IPS-15b (cell line): Measurements from ENCODE around the gene PPIL4.
"Not testable (repeated sequence)": the region's sequence is repeated elsewhere in the genome, so short reads cannot be mapped to it uniquely, and the experiment has no call there.

Experiments
- H3K27me3 ChIP-seq: one replicate; pipeline ENCODE4 v1.6.1; 2013; ENCODE audit warnings: low read length; ENCODE audit not compliant: control insufficient read depth, insufficient read depth
- H3K36me3 ChIP-seq: one replicate; pipeline ENCODE4 v1.6.1; 2013; ENCODE audit warnings: low read length; ENCODE audit not compliant: control insufficient read depth, insufficient read depth
- H3K4me1 ChIP-seq: one replicate; pipeline ENCODE4 v1.6.1; 2013; ENCODE audit warnings: mild to moderate bottlenecking, low read length; ENCODE audit not compliant: control insufficient read depth, insufficient read depth
- H3K4me3 ChIP-seq: one replicate; pipeline ENCODE4 v1.5.1; 2013; ENCODE audit warnings: low read depth, low read length
- H3K9ac ChIP-seq: one replicate; pipeline ENCODE4 v1.6.1; 2013; ENCODE audit warnings: low read depth, mild to moderate bottlenecking, low read length
- H3K9me3 ChIP-seq: one replicate; pipeline ENCODE4 v1.6.1; 2013; ENCODE audit warnings: mild to moderate bottlenecking, low read length; ENCODE audit not compliant: control insufficient read depth, insufficient read depth

Gene PPIL4

DNA sequence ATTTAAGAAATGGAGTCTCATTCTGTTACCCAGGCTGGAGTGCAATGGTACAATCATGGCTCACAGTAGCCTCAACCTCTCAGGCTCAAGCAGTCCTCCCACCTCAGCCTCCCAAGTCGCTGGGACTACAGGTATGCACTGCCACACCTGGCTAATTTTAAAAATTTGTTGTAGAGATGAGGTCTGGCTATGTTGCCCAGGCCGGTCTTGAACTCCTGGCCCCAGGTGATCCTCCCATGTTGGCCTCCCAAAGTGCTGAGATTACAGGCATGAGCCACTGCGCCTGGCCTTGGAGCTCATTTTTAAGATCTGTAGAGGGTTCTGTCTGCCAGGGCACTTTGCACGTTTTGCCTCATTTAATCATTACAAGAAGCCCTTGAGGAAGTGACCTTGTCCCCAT lies 78.6 kb downstream of the PPIL4 start:
- H3K9ac ChIP-seq, result no peak overlapping the region
- H3K9me3 ChIP-seq, result no peaks in the 10 kb centered on the region
- no peak overlapping the region for H3K4me3 ChIP-seq
- H3K36me3 ChIP-seq, result no peaks in the 10 kb centered on the region
- H3K27me3 ChIP-seq, result no peaks in the 10 kb centered on the region
- H3K4me1 ChIP-seq, result no peaks in the 10 kb centered on the region

DNA sequence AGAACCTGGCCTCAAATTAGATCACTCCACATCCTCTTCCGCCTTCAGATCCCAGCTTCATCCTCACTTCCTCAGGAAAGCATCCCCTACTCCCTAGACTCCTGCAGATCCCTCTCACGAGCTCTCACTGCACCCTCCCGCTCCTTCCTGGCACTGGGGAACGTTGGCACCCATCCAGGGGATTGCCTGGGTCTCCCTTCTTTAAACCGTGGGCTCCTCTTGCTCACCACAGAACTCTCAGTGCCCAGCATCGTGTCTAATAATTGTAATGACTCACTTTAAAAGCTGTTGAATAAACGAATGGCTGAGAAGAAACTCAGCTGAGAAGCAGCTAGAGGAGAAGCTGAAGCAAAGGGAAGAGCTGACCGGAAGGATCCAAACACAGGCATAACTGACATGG lies 81.4 kb downstream of the PPIL4 start:
- Histone ChIP-seq H3K4me3 (no peak overlapping the region), H3K4me1 (no peaks in the 10 kb centered on the region), H3K36me3 (no peaks in the 10 kb centered on the region), H3K27me3 (no peaks in the 10 kb centered on the region), H3K9ac (no peak overlapping the region), H3K9me3 (no peaks in the 10 kb centered on the region)

DNA sequence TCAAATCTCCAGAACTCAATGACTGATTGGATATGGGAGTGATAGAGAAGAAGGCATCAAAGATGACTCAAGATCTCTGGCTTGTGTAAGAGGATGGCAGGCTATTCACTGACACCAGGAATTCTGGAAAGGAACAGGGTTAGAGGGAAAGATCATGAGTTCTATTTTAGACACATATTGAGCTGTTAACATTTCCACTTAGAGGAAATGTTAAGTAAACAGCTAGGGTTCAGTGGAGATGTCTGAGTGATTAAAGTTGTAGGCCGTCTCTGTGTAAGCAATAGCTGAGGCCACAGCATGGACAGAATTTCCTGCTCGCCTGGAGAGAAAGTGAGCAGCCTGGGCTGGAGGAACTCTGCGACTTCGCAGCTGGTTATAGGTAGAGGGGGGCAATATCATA lies 82.1 kb downstream of the PPIL4 start:
- Histone ChIP-seq H3K9ac (no peak overlapping the region), H3K4me3 (no peak overlapping the region), H3K4me1 (no peaks in the 10 kb centered on the region), H3K27me3 (no peaks in the 10 kb centered on the region), H3K36me3 (no peaks in the 10 kb centered on the region), H3K9me3 (no peaks in the 10 kb centered on the region)

DNA sequence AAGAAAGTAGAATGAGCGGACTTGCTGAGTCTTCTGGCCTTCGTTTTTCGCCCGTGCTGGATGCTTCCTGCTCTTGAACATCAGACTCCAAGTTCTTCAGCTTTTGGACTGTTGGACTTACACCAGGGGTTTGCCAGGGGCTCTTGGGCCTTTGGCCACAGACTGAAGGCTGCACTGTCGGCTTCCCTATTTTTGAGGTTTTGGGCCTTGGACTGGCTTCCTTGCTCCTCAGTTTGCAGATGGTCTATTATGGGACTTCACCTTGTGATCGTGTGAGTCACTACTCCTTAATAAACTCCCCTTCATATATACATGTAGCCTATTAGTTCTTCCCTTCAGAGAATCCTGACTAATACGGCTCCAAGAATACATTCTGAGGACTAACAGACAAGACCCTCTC lies 83.1 kb downstream of the PPIL4 start:
- not testable (repeated sequence) for H3K9ac ChIP-seq, H3K27me3 ChIP-seq, H3K9me3 ChIP-seq, H3K4me3 ChIP-seq, H3K4me1 ChIP-seq, H3K36me3 ChIP-seq

DNA sequence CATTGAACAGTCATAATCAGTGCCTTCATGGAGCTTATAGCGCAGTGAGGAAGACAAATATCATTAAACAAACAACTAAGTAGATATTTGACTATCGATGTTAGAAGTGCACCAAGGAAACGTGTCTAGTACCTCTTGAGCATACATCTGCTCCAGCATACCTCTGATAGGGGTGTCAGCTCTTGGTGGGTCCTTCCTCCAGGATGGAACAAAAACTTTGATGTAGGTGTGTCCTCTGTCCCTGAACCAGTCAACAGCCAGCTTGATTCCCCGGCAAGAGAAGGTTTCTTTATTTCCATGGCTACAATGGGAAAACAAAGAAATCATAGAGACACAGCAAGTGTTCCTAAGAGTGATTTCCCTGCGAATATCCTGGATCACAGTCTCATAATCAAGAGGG lies 84.2 kb downstream of the PPIL4 start:
- H3K4me1 ChIP-seq, result no peaks in the 10 kb centered on the region
- H3K4me3 ChIP-seq, result no peak overlapping the region
- no peak overlapping the region for H3K9ac ChIP-seq
- no peaks in the 10 kb centered on the region for H3K9me3 ChIP-seq
- H3K36me3 ChIP-seq, result no peaks in the 10 kb centered on the region
- H3K27me3 ChIP-seq, result peaks cover 3% of the 10 kb centered on the region

DNA sequence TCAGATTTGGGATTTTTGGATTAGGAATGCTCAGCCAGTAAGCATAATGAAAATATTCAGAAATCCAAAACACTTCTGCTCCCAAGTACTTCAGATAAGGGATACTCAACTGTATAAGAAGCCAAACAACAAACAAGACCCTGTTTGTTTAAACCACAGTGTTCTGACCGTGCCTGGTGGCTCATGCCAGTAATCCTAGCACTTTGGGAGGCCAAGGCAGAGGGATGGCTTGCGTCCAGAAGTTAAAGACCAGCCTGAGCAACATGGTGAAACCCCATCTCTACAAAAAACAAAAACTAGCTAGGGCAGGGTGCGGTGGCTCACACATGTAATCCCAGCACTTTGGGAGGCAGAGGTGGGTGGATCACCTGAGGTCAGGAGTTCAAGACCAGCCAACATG lies 85.6 kb downstream of the PPIL4 start:
- H3K27me3 ChIP-seq, result not testable (repeated sequence)

DNA sequence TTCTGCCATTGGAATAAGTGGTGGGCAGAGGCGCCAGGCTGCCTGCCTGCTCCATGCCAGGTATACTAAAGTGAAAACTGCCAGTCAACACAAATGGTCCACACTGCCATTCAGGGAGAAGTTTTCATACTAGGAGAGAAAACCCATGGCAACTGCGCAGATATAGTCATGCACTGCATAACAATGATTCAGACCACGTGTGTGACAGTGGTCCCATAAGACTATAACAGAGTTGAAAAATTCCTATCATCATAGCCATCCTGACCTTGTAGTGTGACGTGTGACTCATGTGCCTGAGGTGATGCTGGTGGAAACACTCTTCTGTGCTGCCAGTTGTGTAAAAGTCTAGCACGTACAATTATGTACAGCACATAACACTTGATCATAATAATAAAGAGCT lies 86.1 kb downstream of the PPIL4 start:
- Histone ChIP-seq H3K9ac (no peak overlapping the region), H3K9me3 (no peaks in the 10 kb centered on the region), H3K4me1 (no peaks in the 10 kb centered on the region), H3K36me3 (no peaks in the 10 kb centered on the region), H3K4me3 (no peak overlapping the region), H3K27me3 (peaks cover 6% of the 10 kb centered on the region)

More for the DNA sequence above, 85.6 kb downstream of the PPIL4 start:
- not testable (repeated sequence) for H3K36me3 ChIP-seq, H3K4me1 ChIP-seq, H3K9ac ChIP-seq, H3K9me3 ChIP-seq, H3K4me3 ChIP-seq

DNA sequence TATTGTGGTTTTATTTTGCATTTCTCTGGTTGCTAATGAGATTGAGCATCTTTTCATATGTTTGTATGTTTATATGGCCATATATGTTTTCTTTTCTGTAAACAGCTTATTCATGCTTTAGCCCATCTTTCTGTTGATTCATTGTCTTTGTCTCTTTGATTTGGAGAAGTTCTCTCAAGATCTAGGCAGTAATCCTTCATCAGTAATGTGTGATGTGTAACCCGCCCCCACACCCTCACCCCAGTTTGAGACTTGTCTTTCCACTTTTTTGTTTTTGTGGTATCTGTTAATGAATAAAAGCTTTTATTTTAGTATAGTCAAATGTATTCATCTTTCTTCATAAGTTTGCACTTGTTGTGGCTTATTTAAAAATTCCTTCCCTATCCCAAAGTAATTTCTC lies 87.0 kb downstream of the PPIL4 start:
- Histone ChIP-seq H3K9ac (no peak overlapping the region), H3K36me3 (no peaks in the 10 kb centered on the region), H3K4me3 (no peak overlapping the region), H3K4me1 (no peaks in the 10 kb centered on the region), H3K27me3 (peaks cover 6% of the 10 kb centered on the region), H3K9me3 (no peaks in the 10 kb centered on the region)

DNA sequence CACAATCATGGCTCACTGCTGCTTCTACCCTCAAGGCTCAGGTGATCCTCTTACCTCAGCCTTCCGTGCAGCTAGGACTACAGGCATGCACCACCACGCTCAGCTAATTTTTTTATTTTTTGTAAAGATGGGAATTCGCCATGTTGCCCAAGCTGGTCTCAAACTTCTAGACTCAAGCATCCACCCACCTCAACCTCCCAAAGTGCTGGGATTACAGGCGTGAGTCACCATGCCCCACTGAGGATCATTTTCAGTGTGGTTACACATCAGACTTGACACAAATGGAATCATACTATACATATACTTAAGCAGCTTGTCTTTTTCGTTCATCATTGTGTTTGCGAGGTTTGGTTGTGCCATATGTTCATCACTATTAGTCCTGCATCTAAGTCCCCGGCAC lies 87.6 kb downstream of the PPIL4 start:
- peaks cover 9% of the 10 kb centered on the region for H3K27me3 ChIP-seq
- H3K9me3 ChIP-seq, result no peaks in the 10 kb centered on the region
- H3K4me3 ChIP-seq, result no peak overlapping the region
- no peak overlapping the region for H3K9ac ChIP-seq
- H3K4me1 ChIP-seq, result no peaks in the 10 kb centered on the region
- H3K36me3 ChIP-seq, result no peaks in the 10 kb centered on the region

DNA sequence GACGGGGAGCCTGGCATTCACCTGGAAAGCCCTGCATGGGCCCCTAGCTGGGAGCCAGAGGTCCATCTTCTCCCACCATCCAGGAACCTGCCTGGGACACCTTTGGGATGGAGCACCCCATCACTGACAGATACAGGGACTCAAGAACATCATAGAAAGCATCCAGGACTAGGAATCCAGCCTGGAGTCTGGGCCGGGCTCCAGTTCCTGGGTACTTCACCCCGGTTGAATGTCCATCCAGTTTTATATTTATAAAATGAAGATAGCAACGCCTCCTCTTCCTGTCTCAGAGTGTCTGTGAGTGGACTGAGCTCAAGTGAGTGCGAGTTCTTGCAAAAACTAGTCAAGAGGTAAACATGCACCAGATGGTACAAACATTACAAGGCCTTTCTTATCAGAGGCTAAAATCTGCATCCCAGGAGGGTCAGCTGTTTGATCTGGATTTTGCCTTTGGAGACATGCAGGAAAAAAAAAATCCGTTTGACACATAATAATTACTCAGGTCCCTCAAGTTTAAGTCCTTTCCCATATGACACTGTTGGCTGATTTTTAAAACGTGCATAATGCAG lies 88.4 kb downstream of the PPIL4 start:
- Histone ChIP-seq H3K9ac (no peak overlapping the region), H3K4me3 (no peak overlapping the region), H3K36me3 (no peaks in the 10 kb centered on the region), H3K4me1 (no peaks in the 10 kb centered on the region), H3K27me3 (peaks cover 17% of the 10 kb centered on the region), H3K9me3 (no peaks in the 10 kb centered on the region)

DNA sequence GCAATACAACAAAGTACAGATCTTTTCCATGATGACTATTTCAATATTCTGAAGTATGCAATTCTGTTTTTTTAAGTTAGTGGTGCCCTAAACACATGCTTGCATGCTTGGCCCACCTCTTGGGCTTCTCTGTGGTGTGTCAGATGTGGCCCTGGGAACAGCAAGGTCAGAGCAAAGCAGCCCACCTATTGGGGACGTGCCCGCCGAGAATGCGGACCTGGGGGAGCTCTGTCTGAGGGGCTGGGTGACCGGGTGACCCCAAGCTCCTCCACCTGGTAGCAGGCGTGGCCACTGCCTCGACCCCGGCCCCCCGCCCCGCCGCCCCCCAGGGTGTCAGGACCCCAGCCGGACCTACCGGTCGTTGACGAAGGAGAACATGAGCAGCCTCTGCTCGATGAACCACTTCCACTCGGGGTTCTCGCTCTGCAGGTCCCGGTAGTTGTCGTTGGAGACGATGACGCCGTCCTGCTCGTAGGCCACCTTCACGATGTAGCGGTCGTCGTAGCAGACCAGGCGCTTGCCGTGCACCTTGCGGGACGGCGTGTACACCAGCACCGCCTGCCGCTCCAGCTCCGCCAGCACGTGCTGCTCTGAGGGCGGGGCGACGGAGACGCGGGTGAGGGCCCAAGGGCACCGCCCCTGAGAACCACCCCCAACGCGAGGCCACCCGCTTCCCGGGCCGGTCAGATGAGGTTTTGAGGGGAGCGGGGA lies 89.4 kb downstream of the PPIL4 start:
- Histone ChIP-seq H3K9me3 (no peaks in the 10 kb centered on the region), H3K4me3 (no peak overlapping the region), H3K9ac (no peak overlapping the region), H3K4me1 (no peaks in the 10 kb centered on the region), H3K36me3 (no peaks in the 10 kb centered on the region), H3K27me3 (peaks cover 26% of the 10 kb centered on the region)

DNA sequence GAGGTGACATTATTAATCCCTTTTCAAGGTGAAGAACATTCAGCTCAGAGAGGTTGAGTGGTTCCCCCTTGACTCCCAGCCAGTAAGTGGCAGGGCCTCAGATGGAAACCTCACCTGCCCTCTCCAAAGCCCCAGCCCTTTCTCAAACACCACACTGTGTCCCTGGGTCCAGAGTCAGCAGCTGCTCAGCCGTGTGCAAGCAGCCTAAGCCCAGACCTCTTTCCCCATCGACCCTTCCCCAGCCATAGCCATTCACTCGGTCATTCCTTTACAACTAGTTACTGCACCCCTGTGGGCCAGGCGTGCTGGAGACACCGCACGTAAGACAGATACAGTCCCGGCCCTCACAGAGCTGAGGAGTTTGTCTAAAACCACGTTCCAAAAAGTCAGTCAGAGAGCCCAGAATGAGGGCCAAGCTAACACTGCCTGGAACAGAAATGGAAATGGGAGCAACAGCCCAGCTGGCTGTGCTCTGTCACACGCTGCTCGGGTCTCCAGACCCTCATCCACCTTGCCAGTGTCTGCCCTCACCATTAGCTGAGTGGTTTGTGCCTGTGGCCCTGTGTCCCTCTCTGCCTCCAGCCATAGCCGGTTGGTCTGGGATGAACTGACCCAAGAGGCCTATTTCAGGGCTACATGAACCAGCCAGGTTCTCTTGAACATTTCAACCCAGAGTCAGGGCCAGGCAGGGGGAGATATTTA lies 90.7 kb downstream of the PPIL4 start:
- no peaks in the 10 kb centered on the region for H3K9me3 ChIP-seq
- H3K36me3 ChIP-seq, result no peaks in the 10 kb centered on the region
- no peaks in the 10 kb centered on the region for H3K4me1 ChIP-seq
- H3K4me3 ChIP-seq, result no peak overlapping the region
- no peak overlapping the region for H3K9ac ChIP-seq
- H3K27me3 ChIP-seq, result peaks cover 31% of the 10 kb centered on the region
